Neural cell (in vitro differentiated cells): ENCODE data around the gene CLUH. TPM values are rescaled to one million over a fixed set of nuclear protein-coding genes. Genes with fewer than 3 reads are reported as not detected.
A peak's percentile ranks its signal among the peaks of the same experiment; 100 is the strongest.

Experiments used
- H2AFZ ChIP-seq: fragments of 200-600, 300-800 bp; sonication (generic), shearing (Covaris generic); 2 replicates; pipeline ENCODE4 v1.6.0; 2014; ENCODE audit warnings: low read depth, mild to moderate bottlenecking, antibody characterized with exemption, low read length, moderate library complexity
- H3F3A ChIP-seq: fragments of 200-600 bp; shearing (Covaris generic); 2 replicates; pipeline ENCODE4 v1.6.1; 2016; ENCODE audit warnings: mild to moderate bottlenecking, moderate library complexity, mixed read lengths, antibody characterized with exemption, low read length; ENCODE audit not compliant: insufficient read depth, poor library complexity, severe bottlenecking
- H3K27ac ChIP-seq: fragments of 200-600, 300-800 bp; sonication (generic), shearing (Covaris generic); 2 replicates; pipeline ENCODE4 v1.5.1; 2014; ENCODE audit warnings: mild to moderate bottlenecking, low read length, moderate library complexity
- H3K27me3 ChIP-seq: fragments of 300-800, 200-600 bp; sonication (generic), shearing (Covaris generic); 2 replicates; pipeline ENCODE4 v1.6.0; 2014; ENCODE audit warnings: mild to moderate bottlenecking, low read depth, low read length, moderate library complexity; ENCODE audit not compliant: insufficient read depth
- H3K36me3 ChIP-seq: fragments of 300-800, 200-600 bp; sonication (generic), shearing (Covaris generic); 2 replicates; pipeline ENCODE4 v1.5.1; 2014; ENCODE audit warnings: mild to moderate bottlenecking, antibody characterized with exemption, low read length, moderate library complexity; ENCODE audit not compliant: insufficient read depth
- H3K4me2 ChIP-seq: fragments of 300-800, 200-600 bp; sonication (generic), shearing (Covaris generic); 2 replicates; pipeline ENCODE4 v1.6.0; 2014; ENCODE audit warnings: mild to moderate bottlenecking, low read length
- H3K4me3 ChIP-seq: fragments of 300-800, 200-600 bp; sonication (generic), shearing (Covaris generic); 2 replicates; pipeline ENCODE4 v1.5.1; 2014; ENCODE audit warnings: mild to moderate bottlenecking, low read length, moderate library complexity
- H3K79me2 ChIP-seq: fragments of 200-600 bp; shearing (Covaris generic); replicated peaks from 2 replicates; pipeline ENCODE4 v1.6.0; 2014; ENCODE audit warnings: mild to moderate bottlenecking, low read length, moderate library complexity; ENCODE audit not compliant: insufficient read depth
- H3K9ac ChIP-seq: fragments of 300-800, 200-600 bp; sonication (generic), shearing (Covaris generic); 2 replicates; pipeline ENCODE4 v1.6.1; 2016; ENCODE audit warnings: mild to moderate bottlenecking, low read length, mixed read lengths
- H3K9me2 ChIP-seq: fragments of 200-600 bp; shearing (Covaris generic); 2 replicates; pipeline ENCODE4 v1.6.1; 2016; ENCODE audit warnings: mild to moderate bottlenecking, low read length, mixed read lengths; ENCODE audit not compliant: insufficient read depth
- H3K9me3 ChIP-seq: fragments of 200-600, 300-800 bp; sonication (generic), shearing (Covaris generic); 2 replicates; pipeline ENCODE4 v1.6.1; 2016; ENCODE audit warnings: mild to moderate bottlenecking, mixed run types, low read length, moderate library complexity, mixed read lengths
- H4K20me1 ChIP-seq: fragments of 200-600 bp; shearing (Covaris generic); 2 replicates; pipeline ENCODE4 v1.6.1; 2016; ENCODE audit warnings: mild to moderate bottlenecking, mixed run types; ENCODE audit not compliant: insufficient read depth
- EP300 ChIP-seq: fragments of 450-650 bp; conservative IDR thresholded peaks from 2 replicates; pipeline ENCODE4 v1.6.1; 2014; ENCODE audit warnings: antibody characterized with exemption, mild to moderate bottlenecking, moderate library complexity; ENCODE audit not compliant: poor library complexity, severe bottlenecking
- EZH2 ChIP-seq: fragments of 200-600, 300-800 bp; shearing (Covaris generic), sonication (generic); IDR thresholded peaks from 2 replicates; pipeline ENCODE4 v1.6.1; 2014; ENCODE audit warnings: antibody characterized with exemption, low read length, borderline replicate concordance, mild to moderate bottlenecking; ENCODE audit not compliant: insufficient read depth, poor library complexity, severe bottlenecking
- MXI1 ChIP-seq: fragments of 450-650 bp; conservative IDR thresholded peaks from 2 replicates; pipeline ENCODE4 v1.6.1; 2014; ENCODE audit warnings: antibody characterized with exemption, mild to moderate bottlenecking; ENCODE audit not compliant: poor library complexity, severe bottlenecking
- POLR2AphosphoS5 ChIP-seq: IDR thresholded peaks from 2 replicates; pipeline ENCODE4 v1.6.1; 2012
- RAD21 ChIP-seq: fragments of 450-650 bp; conservative IDR thresholded peaks from 2 replicates; pipeline ENCODE4 v1.6.1; 2014; ENCODE audit warnings: antibody characterized with exemption, mild to moderate bottlenecking, moderate library complexity
- REST ChIP-seq: IDR thresholded peaks from 2 replicates; pipeline ENCODE4 v1.6.1; 2012; ENCODE audit warnings: borderline replicate concordance
- SMC3 ChIP-seq: fragments of 450-650 bp; conservative IDR thresholded peaks from 2 replicates; pipeline ENCODE4 v1.6.1; 2014; ENCODE audit warnings: antibody characterized with exemption, mild to moderate bottlenecking, moderate library complexity; ENCODE audit not compliant: poor library complexity
- TAF1 ChIP-seq: IDR thresholded peaks from 2 replicates; pipeline ENCODE4 v1.6.1; 2012; ENCODE audit warnings: low read depth
- polyA plus RNA-seq: library from polyadenylated mRNA; depleted of rRNA; stranded (reverse); fragments of >200 nt; gene quantifications from 2 replicates; pipeline ENCODE4 v1.2.3, GENCODE V29; 2014
- TF ChIP-seq, protein P1 (sequence below): fragments of 450-650 bp; IDR thresholded peaks from 2 replicates; pipeline ENCODE4 v1.5.1; 2014; ENCODE audit warnings: antibody characterized with exemption, mild to moderate bottlenecking, moderate library complexity; ENCODE audit not compliant: poor library complexity, severe bottlenecking

Gene CLUH
- polyA plus RNA-seq, 1 donor from 2014 or later = 18.6 TPM

DNA sequence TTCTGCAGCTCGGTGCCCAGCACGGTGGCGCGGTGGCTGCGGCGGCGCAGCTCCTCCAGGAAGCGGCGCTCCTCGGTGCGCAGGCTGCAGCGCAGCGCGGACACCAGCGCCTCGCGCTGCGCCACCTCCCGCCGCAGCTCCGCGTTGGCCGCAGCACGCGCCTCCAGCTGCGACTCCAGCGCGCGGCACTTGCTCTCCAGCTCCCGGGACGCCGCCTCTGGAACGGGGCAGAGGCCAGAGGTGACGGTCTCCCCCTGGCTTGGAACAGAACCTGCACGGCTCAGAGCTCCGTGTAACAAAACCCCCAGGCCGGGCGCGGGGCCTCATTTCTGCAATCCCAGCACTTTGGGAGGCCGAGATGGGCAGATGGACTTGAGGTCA is 13.2 kb upstream of the CLUH start:
- TF ChIP-seq MXI1 (no peak), RAD21 (peak; percentile 25), SMC3 (peak; percentile 20), TAF1 (no peak), EZH2 (no peak), EP300 (no peak), REST (no peak), POLR2AphosphoS5 (no peak)
- TF ChIP-seq, protein P1, sequence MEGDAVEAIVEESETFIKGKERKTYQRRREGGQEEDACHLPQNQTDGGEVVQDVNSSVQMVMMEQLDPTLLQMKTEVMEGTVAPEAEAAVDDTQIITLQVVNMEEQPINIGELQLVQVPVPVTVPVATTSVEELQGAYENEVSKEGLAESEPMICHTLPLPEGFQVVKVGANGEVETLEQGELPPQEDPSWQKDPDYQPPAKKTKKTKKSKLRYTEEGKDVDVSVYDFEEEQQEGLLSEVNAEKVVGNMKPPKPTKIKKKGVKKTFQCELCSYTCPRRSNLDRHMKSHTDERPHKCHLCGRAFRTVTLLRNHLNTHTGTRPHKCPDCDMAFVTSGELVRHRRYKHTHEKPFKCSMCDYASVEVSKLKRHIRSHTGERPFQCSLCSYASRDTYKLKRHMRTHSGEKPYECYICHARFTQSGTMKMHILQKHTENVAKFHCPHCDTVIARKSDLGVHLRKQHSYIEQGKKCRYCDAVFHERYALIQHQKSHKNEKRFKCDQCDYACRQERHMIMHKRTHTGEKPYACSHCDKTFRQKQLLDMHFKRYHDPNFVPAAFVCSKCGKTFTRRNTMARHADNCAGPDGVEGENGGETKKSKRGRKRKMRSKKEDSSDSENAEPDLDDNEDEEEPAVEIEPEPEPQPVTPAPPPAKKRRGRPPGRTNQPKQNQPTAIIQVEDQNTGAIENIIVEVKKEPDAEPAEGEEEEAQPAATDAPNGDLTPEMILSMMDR = peak; percentile 45
- Histone ChIP-seq H3K9ac (no peak overlapping the region), H3K79me2 (no peaks in the 10 kb centered on the region), H2AFZ (no peak overlapping the region), H3K4me3 (no peak overlapping the region), H4K20me1 (no peaks in the 10 kb centered on the region), H3K36me3 (no peaks in the 10 kb centered on the region), H3K9me2 (no peaks in the 10 kb centered on the region), H3K27ac (no peak overlapping the region), H3K4me2 (no peak overlapping the region), H3K27me3 (peaks cover 24% of the 10 kb centered on the region), H3F3A (no peaks in the 10 kb centered on the region), H3K9me3 (no peaks in the 10 kb centered on the region)

DNA sequence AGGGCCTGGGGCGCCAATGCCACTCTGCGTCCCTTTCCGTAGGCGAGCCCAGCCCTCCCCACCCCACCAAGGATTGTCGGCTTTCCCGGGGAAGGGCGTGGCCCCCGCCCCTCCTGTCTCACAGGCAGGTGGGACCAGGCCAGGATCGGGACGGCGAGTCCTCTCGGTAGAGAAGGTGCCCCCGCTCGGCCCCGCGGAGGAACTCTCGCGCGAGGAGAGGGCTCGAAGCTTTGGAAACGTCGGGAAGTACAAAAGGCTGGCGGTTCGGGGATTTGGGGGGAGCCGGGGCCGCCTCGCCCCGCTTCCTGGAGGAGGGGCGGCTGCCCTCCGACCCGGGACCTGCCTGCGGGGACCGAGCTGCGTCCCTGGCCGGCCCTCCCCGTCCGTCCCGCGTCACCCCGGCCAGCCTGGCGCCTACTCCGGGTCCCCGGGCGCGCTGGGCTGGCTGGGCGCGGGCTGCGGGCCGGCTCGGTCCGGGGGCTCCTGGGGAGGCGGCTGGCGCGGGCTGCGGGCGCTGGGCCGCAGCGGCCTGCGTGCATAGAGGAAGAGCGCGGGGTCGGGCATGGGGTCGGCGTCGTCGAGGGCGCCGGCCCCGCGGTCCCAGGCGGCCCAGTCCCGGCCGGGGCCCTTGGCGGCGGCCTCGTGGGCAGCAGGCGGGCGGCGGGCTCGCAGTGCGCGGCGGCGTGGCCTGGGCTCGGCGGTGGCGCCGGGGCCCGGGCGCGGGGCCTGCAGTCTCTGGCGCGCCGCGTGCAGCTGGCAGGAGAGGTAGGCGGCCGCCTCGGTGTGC is 12.6 kb upstream of the CLUH start:
- no peak for TF ChIP-seq SMC3
- no peak for TF ChIP-seq MXI1
- no peak for TF ChIP-seq REST
- TF ChIP-seq TAF1 = no peak
- peak; percentile 60 for TF ChIP-seq EZH2
- TF ChIP-seq, protein P1 = no peak
- TF ChIP-seq EP300 = no peak
- no peak for TF ChIP-seq RAD21
- TF ChIP-seq POLR2AphosphoS5 = no peak
- Histone ChIP-seq H2AFZ (no peak overlapping the region), H3K27me3 (peaks cover 24% of the 10 kb centered on the region), H3K4me2 (no peak overlapping the region), H3K9ac (no peak overlapping the region), H3K27ac (no peak overlapping the region), H3F3A (no peaks in the 10 kb centered on the region), H3K9me3 (no peaks in the 10 kb centered on the region), H4K20me1 (no peaks in the 10 kb centered on the region), H3K9me2 (no peaks in the 10 kb centered on the region), H3K36me3 (no peaks in the 10 kb centered on the region), H3K79me2 (no peaks in the 10 kb centered on the region), H3K4me3 (no peak overlapping the region)
